HL-60 (cell line): Measurements from ENCODE around the gene DXO.
A peak's percentile ranks its signal among the peaks of the same experiment; 100 is the strongest.
"Not testable (repeated sequence)": the region's sequence is repeated elsewhere in the genome, so short reads cannot be mapped to it uniquely, and the experiment has no call there.

ENCODE experiments used
- DNase-seq, 2 experiments: peaks; one replicate each; pipeline ENCODE4 v3.0.0-alpha.2; 2010 to 2020; ENCODE audit warnings: low read depth in 1 of 2, low spot score in 1 of 2
- H3K27ac ChIP-seq: fragments of 250-450 bp; sonication (Bioruptor Pico); replicated peaks from 2 replicates; pipeline ENCODE4 v1.5.1; 2020; ENCODE audit warnings: mild to moderate bottlenecking, moderate library complexity
- H3K27me3 ChIP-seq: fragments of 250-450 bp; sonication (Bioruptor Pico); 2 replicates; pipeline ENCODE4 v1.5.1; 2021; ENCODE audit warnings: mild to moderate bottlenecking, moderate library complexity; ENCODE audit not compliant: insufficient read depth, poor library complexity, severe bottlenecking
- H3K4me3 ChIP-seq: replicated peaks from 2 replicates; pipeline ENCODE4 v1.5.1; 2011; ENCODE audit warnings: mild to moderate bottlenecking, control low read depth, low read length; ENCODE audit not compliant: insufficient read depth
- GABPA ChIP-seq: IDR thresholded peaks from 2 replicates; pipeline ENCODE4 v1.6.1; 2012; ENCODE audit warnings: low read depth
- POLR2AphosphoS5 ChIP-seq: IDR thresholded peaks from 2 replicates; pipeline ENCODE4 v1.6.1; 2012; ENCODE audit warnings: low read depth
- SPI1 ChIP-seq: IDR thresholded peaks from 2 replicates; pipeline ENCODE4 v1.6.1; 2012; ENCODE audit warnings: low read depth, mild to moderate bottlenecking, borderline replicate concordance
- long read RNA-seq: library from polyadenylated mRNA; unstranded; transcript quantifications from one replicate; pipeline ENCODE4 v2.0.0, GENCODE V29; 2020
- TF ChIP-seq, protein P1 (sequence below): IDR thresholded peaks from one replicate; pipeline ENCODE4 v1.5.1; 2011; ENCODE audit warnings: low read length, control low read depth, inconsistent platforms; ENCODE audit not compliant: insufficient read depth

DXO gene
- long read RNA-seq, transcript DXO-201 (7 exons, 1,628 nt), result major isoform, 52 of 142 reads
- long read RNA-seq, transcript DXO-203 (6 exons, 1,533 nt), result minor isoform, 15 of 142 reads
- long read RNA-seq, transcript DXO-202 (7 exons, 1,667 nt), result minor isoform, 10 of 142 reads
- long read RNA-seq, partial matches to known transcripts, result 12 of 142 reads
- long read RNA-seq, other reads (novel, unspliced or antisense), result 47 of 142 reads

- Histone ChIP-seq H3K27ac (peak within 1 kb of the TSS; percentile 93), H3K27me3 (no peaks in the 10 kb centered on the region), H3K4me3 (peak within 1 kb of the TSS; percentile 82)
- peak; percentile 99 to 100 for DNase-seq
- TF ChIP-seq, protein P1, sequence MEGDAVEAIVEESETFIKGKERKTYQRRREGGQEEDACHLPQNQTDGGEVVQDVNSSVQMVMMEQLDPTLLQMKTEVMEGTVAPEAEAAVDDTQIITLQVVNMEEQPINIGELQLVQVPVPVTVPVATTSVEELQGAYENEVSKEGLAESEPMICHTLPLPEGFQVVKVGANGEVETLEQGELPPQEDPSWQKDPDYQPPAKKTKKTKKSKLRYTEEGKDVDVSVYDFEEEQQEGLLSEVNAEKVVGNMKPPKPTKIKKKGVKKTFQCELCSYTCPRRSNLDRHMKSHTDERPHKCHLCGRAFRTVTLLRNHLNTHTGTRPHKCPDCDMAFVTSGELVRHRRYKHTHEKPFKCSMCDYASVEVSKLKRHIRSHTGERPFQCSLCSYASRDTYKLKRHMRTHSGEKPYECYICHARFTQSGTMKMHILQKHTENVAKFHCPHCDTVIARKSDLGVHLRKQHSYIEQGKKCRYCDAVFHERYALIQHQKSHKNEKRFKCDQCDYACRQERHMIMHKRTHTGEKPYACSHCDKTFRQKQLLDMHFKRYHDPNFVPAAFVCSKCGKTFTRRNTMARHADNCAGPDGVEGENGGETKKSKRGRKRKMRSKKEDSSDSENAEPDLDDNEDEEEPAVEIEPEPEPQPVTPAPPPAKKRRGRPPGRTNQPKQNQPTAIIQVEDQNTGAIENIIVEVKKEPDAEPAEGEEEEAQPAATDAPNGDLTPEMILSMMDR, result no peak
- TF ChIP-seq GABPA (peak; percentile 83), POLR2AphosphoS5 (peak; percentile 39; the same call in 1 of the 2 replicates), SPI1 (no peak)
These were observed at the start of gene DXO for GRCh38 chr6:31971993-31972708. Gene DXO, minus strand, starts transcription at chr6:31972138. Its CDS starts 463 bp downstream, at chr6:31971675.

DNA sequence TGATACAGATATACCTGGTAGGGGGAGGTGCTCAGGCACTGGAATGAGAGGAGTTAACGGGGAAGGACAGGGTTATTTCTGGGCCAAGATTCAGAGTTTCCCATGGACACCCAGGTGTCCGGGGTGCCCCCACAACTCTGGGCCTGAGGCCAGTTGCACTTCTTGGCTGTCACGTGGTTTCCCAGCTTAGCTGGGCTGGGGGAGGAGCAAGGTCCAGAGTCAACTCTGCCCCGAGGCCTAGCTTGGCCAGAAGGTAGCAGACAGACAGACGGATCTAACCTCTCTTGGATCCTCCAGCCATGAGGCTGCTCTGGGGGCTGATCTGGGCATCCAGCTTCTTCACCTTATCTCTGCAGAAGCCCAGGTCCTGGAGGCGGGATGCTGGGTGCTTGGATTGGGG, 42.6 kb upstream of the DXO start, which contains the start of gene C4B:
TSS of gene C4B (plus strand) at position 249 of the 400 bp plus-strand sequence. CDS start at position 300, 51 bp downstream.
- not testable (repeated sequence) for DNase-seq, H3K4me3 ChIP-seq, H3K27ac ChIP-seq, H3K27me3 ChIP-seq

DNA sequence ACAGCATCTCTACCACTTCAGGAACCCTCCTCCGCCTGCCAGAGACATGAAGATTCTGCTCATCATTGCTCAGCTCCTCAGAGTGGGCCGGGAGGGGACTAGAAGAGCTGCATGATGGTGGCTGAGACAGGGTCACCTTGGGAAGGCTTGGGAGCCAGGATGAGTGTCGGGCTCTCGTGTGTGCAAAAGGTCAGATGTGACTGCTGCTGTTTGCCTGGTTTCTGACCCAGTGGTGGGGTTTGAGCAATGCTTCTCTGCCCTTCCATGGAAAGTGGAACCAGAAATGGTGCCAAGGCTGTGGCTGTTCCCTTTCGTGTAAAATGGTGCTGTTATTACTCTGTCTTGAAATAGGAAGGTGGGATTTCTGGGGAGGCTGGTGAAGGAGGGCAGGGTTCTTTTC, 41.8 kb upstream of the DXO start:
- H3K27me3 ChIP-seq, H3K4me3 ChIP-seq, DNase-seq, H3K27ac ChIP-seq: not testable (repeated sequence)

- DNase-seq, H3K27ac ChIP-seq, H3K27me3 ChIP-seq, H3K4me3 ChIP-seq: not testable (repeated sequence)
These were observed 41.1 kb upstream of the DXO start for GRCh38 chr6:32012941-32013617.

- not testable (repeated sequence) for H3K4me3 ChIP-seq, H3K27me3 ChIP-seq, DNase-seq, H3K27ac ChIP-seq
These were observed 39.1 kb upstream of the DXO start for GRCh38 chr6:32010856-32011530.

- DNase-seq, H3K27me3 ChIP-seq, H3K4me3 ChIP-seq, H3K27ac ChIP-seq: not testable (repeated sequence)
These were observed 37.6 kb upstream of the DXO start for GRCh38 chr6:32009537-32009936.

- H3K4me3 ChIP-seq, DNase-seq, H3K27me3 ChIP-seq, H3K27ac ChIP-seq: not testable (repeated sequence)
These were observed 36.7 kb upstream of the DXO start for GRCh38 chr6:32008616-32009015.

DNA sequence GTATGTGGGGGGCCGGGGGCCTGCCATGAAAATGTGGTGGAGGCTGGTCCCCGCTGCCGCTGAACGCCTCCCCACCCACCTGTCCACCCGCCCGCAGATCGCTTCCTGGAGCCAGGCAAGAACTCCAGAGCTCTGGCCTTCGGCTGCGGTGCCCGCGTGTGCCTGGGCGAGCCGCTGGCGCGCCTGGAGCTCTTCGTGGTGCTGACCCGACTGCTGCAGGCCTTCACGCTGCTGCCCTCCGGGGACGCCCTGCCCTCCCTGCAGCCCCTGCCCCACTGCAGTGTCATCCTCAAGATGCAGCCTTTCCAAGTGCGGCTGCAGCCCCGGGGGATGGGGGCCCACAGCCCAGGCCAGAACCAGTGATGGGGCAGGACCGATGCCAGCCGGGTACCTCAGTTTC, 36.1 kb upstream of the DXO start:
- not testable (repeated sequence) for DNase-seq, H3K4me3 ChIP-seq, H3K27ac ChIP-seq, H3K27me3 ChIP-seq

DNA sequence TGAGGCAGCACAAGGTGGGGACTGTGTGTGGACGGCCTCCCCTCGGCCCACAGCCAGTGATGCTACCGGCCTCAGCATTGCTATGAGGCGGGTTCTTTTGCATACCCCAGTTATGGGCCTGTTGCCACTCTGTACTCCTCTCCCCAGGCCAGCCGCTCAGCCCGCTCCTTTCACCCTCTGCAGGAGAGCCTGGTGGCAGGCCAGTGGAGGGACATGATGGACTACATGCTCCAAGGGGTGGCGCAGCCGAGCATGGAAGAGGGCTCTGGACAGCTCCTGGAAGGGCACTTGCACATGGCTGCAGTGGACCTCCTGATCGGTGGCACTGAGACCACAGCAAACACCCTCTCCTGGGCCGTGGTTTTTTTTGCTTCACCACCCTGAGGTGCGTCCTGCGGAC, 35.1 kb upstream of the DXO start:
- H3K27ac ChIP-seq, H3K27me3 ChIP-seq, H3K4me3 ChIP-seq, DNase-seq: not testable (repeated sequence)

- not testable (repeated sequence) for H3K27ac ChIP-seq, DNase-seq, H3K27me3 ChIP-seq, H3K4me3 ChIP-seq
These were observed 34.1 kb upstream of the DXO start for GRCh38 chr6:32005991-32006529.

- H3K27me3 ChIP-seq, result not testable (repeated sequence)
These were observed 33.6 kb upstream of the DXO start for GRCh38 chr6:32005538-32005880.

GRCh38 chr6:32004864-32005537, 33.1 kb upstream of the DXO start:
- DNase-seq, H3K27ac ChIP-seq, H3K27me3 ChIP-seq, H3K4me3 ChIP-seq: not testable (repeated sequence)

More at GRCh38 chr6:32005538-32005880, 33.6 kb upstream of the DXO start:
- not testable (repeated sequence) for H3K27ac ChIP-seq, H3K4me3 ChIP-seq, DNase-seq
